ENCODE results near the gene MLC1. TPM values are rescaled to one million over a fixed set of nuclear protein-coding genes. Genes with fewer than 3 reads are reported as not detected.

MLC1 gene
- total RNA-seq, 1 donor from 2014 or later: 29.2 TPM

DNA sequence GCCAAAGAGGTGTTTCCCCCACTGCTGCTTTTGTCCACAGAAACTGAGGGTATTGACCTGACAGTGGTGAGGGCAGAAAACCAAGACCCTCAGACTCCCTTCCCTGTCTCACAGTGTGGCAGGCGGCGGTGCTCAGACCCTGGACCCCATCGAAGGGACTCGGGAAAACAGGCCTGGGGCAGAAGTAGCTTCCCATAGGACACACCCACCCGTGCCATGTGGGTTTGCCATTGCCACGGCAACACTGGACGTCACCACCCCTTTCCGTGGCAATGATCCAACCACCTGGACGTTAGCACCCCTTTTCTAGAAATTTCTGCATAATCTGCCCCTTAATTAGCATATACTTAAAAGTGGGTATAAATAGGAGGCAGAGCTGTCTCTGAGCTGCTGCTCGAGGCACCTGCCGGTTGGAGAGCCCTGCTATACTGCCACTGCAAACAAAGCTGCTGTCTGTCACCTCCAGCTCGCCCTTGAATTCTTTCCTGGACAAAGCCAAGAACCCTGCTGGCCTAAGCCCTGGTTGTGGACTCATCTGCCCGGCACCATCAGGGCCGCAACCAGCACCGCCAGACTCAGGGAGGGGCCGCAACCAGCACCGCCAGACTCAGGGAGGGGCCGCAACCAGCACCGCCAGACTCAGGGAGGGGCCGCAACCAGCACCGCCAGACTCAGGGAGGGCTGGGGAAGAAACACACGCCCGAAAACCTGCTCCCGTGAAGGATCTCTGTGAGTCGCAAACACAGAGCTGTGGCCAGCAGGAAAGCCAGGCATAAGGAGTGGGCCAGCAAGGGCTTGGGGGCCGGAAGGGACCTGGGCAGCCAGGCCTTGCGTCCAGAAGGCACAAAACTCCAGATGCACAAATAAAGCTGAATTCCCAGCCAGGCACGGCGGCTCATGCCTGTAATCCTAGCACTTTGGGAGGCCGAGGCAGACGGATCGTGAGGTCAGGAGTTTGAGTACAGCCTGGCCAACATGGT lies 10.4 kb downstream of the MLC1 start:
- H3K27me3 ChIP-seq: no peaks in the 10 kb centered on the region
- H3K4me3 ChIP-seq: no peak overlapping the region
- no peak for TF ChIP-seq CTCF (IDR thresholded peaks at IDR 0.05)
- no peaks in the 10 kb centered on the region for H3K9me3 ChIP-seq
- H3K36me3 ChIP-seq: no peaks in the 10 kb centered on the region
- intact Hi-C loops (cut with DNase I): no loop called here
- no peak for DNase-seq (ENCODE audit: extremely low spot score in 2 of 2)
- H3K4me1 ChIP-seq: peaks cover 1% of the 10 kb centered on the region
- H3K27ac ChIP-seq: no peak overlapping the region

- no peak for TF ChIP-seq POLR2AphosphoS5 (IDR thresholded peaks at IDR 0.05; ENCODE audit: insufficient read depth in 1 of 2, low read depth in 1 of 2)
- TF ChIP-seq CTCF (IDR thresholded peaks at IDR 0.05): no peak
- TF ChIP-seq POLR2A (IDR thresholded peaks at IDR 0.05): no peak
- H3K4me3 ChIP-seq: no peak overlapping the region
- intact Hi-C loops (cut with DNase I): no loop called here
- DNase-seq (ENCODE audit: extremely low spot score in 2 of 2): no peak
- H3K36me3 ChIP-seq: no peaks in the 10 kb centered on the region
- H3K4me1 ChIP-seq: no peaks in the 10 kb centered on the region
- H3K27ac ChIP-seq: no peak overlapping the region
- no peaks in the 10 kb centered on the region for H3K27me3 ChIP-seq
- H3K9me3 ChIP-seq: no peaks in the 10 kb centered on the region
These were observed 11.2 kb downstream of the MLC1 start for GRCh38 chr22:50074056-50074455.

DNA sequence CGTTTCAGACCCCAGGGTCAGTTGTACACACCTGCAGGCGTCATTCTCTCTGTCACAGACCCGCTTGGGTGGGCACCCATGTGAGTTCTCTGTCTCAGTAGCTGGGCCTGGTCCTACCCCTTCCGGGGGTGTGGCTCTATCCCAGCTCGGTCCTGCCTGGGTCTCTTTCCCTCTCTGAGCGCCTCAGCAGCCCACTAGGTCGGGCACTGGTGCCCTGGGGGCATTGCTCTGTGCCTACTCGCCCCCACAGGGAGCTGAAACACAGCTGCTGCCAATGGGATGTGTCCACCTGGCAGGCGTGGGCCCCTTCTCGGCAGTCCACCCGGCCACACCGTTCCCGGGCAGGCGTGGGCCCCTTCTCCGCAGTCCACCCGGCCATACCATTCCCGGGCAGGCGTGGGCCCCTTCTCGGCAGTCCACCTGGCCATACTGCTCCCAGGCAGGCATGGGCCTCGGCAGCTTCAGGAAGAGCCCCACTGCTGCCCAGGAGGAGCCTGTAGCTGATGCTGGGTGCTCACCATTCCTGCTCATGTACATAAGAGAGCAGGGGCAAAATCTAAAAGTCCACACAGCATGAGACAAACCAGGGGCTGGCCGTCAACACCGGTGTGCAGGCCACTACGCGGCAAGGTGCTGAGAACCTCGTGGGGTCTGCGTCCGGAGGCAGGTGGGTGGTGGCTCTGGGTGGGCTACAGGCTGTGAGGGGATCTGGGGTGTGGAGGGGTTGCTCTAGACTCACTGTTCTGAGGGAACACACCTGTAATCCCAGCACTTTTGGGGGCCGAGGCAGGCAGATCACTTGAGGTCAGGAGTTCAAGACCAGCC lies 12.3 kb downstream of the MLC1 start:
- Histone ChIP-seq H3K27ac (no peak overlapping the region), H3K36me3 (no peaks in the 10 kb centered on the region), H3K4me3 (no peak overlapping the region), H3K9me3 (no peaks in the 10 kb centered on the region), H3K27me3 (no peaks in the 10 kb centered on the region), H3K4me1 (no peaks in the 10 kb centered on the region)
- no peak for TF ChIP-seq CTCF (IDR thresholded peaks at IDR 0.05)
- no peak for TF ChIP-seq POLR2A (IDR thresholded peaks at IDR 0.05)
- TF ChIP-seq POLR2AphosphoS5 (IDR thresholded peaks at IDR 0.05; ENCODE audit: insufficient read depth in 1 of 2, low read depth in 1 of 2): no peak
- no peak for DNase-seq (ENCODE audit: extremely low spot score in 2 of 2)
- intact Hi-C loops (cut with DNase I): no loop called here

- H3K9me3 ChIP-seq: no peaks in the 10 kb centered on the region
- no peak overlapping the region for H3K27ac ChIP-seq
- H3K27me3 ChIP-seq: no peaks in the 10 kb centered on the region
- intact Hi-C loops (cut with DNase I): no loop called here
- no peaks in the 10 kb centered on the region for H3K4me1 ChIP-seq
- no peak for TF ChIP-seq POLR2A (IDR thresholded peaks at IDR 0.05)
- H3K4me3 ChIP-seq: no peak overlapping the region
- no peaks in the 10 kb centered on the region for H3K36me3 ChIP-seq
- no peak for DNase-seq (ENCODE audit: extremely low spot score in 2 of 2)
These were observed 13.1 kb downstream of the MLC1 start for GRCh38 chr22:50072167-50072555.

DNA sequence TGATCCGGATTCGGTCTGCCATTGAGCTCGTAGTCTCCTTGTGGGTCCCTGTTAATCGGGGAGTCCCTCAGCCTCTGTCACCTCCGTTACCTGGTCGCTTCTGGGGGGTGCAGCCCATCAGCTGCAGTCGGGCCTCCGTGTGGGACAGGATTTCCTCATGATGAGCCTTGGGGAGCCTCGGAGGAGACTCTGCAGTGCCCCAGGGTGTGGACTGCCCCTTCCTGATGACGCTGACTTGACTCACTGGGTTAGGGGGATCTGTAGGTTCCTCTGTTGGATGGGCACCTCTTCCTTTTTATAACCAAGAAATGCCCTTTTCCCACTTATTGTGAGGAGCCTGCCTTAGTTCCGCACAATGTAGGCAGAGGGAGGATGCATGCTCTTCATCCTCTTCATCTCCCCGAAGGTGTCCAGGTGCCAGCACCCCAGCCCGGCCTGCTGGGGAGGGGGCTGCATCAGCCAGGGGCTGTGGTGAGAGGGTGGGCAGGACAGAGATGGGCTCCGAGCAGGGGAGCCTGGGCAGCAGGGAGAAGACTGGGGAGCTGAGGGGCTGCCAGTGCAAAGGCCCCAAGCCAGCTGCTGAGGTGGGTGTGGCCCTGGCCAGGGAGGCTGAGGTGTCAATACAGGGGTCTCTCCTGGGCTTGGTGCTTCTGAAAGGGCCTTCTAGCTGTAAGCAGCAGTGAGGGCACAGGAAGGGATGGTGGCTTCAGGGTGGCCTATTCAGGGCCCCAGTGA lies 13.6 kb downstream of the MLC1 start:
- Histone ChIP-seq H3K27me3 (no peaks in the 10 kb centered on the region), H3K27ac (no peak overlapping the region), H3K36me3 (no peaks in the 10 kb centered on the region), H3K4me3 (no peak overlapping the region), H3K9me3 (no peaks in the 10 kb centered on the region), H3K4me1 (no peaks in the 10 kb centered on the region)
- intact Hi-C loops (cut with DNase I): no loop called here
- no peak for TF ChIP-seq POLR2A (IDR thresholded peaks at IDR 0.05)
- TF ChIP-seq CTCF (IDR thresholded peaks at IDR 0.05): no peak
- no peak for TF ChIP-seq POLR2AphosphoS5 (IDR thresholded peaks at IDR 0.05; ENCODE audit: insufficient read depth in 1 of 2, low read depth in 1 of 2)
- DNase-seq (ENCODE audit: extremely low spot score in 2 of 2): no peak
